Urinary bladder (tissue), 4 donors: ENCODE measurements around the gene ZFP3. TPM values are rescaled to one million over a fixed set of nuclear protein-coding genes. Genes with fewer than 3 reads are reported as not detected.
"Not testable (repeated sequence)": the region's sequence is repeated elsewhere in the genome, so short reads cannot be mapped to it uniquely, and the experiment has no call there.

Experiments used
- DNase-seq: peaks from one replicate; pipeline ENCODE4 v3.0.0-alpha.2; 2015; ENCODE audit errors: extremely low spot score
- H3K27ac ChIP-seq: one replicate; pipeline ENCODE4 v1.5.1; 2013; ENCODE audit warnings: low read depth, mild to moderate bottlenecking, moderate library complexity
- H3K36me3 ChIP-seq: one replicate; pipeline ENCODE4 v1.6.1; 2013; ENCODE audit warnings: mild to moderate bottlenecking, moderate library complexity; ENCODE audit not compliant: insufficient read depth
- H3K4me1 ChIP-seq: one replicate; pipeline ENCODE4 v1.6.1; 2013; ENCODE audit warnings: mild to moderate bottlenecking, moderate library complexity; ENCODE audit not compliant: insufficient read depth
- H3K4me3 ChIP-seq: one replicate; pipeline ENCODE4 v1.5.1; 2013; ENCODE audit warnings: low read depth, low read length
- WGBS: extraction: QIAGEN DNeasy Blood & Tissue Kit; methylation state at CpG from one replicate; pipeline ENCODE4 v1.1.7; 2013; 5-methylcytosine and 5-hydroxymethylcytosine counted together
- polyA plus RNA-seq: library from polyadenylated mRNA; stranded (reverse); fragments of 200-250 nt; gene quantifications from one replicate; pipeline ENCODE4 v1.2.3, GENCODE V29; 2013
- total RNA-seq: library from RNA; depleted of rRNA; stranded (reverse); fragments of >200 nt; gene quantifications from one replicate; pipeline ENCODE4 v1.2.3, GENCODE V29; 2014
- donor health status: healthy with polysubstance abuse.
- donor health status: healthy.

ZFP3 gene
- total and polyA plus RNA-seq, 2 donors, result 3.9 to 9.2 TPM

DNA sequence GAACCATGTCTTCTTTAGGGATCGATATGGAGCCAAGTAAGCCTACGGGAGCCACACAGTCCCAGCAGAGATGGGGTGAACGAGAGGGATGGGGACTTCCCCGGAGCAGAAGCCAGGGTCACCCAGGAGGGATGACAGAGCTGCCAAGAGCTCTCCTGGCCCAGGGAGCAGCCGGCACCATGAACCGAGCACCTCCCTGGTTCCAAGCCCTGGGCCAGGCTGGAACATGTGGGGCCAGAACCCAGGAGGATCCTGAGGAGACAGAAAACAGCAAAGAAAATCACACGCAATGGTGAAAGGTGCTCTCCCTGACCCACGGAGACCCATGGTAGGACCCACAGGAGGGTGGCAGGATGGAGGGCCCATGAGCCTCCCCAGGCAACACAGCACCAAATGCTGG is 55.7 kb downstream of the ZFP3 start:
- not testable (repeated sequence) for H3K36me3 ChIP-seq, H3K4me1 ChIP-seq, H3K4me3 ChIP-seq, DNase-seq, H3K27ac ChIP-seq
- 86% methylated on average over 8 of the region's 8 CpGs for WGBS

DNA sequence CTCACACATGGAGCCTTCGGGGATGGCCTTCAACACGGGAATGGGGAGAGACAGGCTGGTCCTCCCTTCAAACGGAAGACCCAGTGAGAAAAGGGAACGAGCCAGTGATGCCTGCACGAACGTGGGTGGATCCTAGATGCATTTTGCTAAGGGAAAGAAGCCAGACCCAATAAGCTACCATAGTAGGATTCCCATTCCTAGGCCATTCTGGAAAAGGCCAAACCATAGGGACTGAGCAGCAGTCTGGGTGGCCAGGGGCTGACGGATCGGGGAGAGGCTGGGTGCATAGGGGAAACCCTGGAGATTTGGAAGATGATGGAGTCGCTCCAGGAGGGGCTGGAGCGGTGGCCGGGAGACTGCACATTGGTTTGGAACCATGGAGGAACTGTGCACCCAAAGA is 56.3 kb downstream of the ZFP3 start:
- not testable (repeated sequence) for H3K27ac ChIP-seq, H3K4me1 ChIP-seq, DNase-seq, H3K4me3 ChIP-seq, H3K36me3 ChIP-seq
- 87% methylated on average over 11 of the region's 11 CpGs for whole genome bisulfite sequencing

DNA sequence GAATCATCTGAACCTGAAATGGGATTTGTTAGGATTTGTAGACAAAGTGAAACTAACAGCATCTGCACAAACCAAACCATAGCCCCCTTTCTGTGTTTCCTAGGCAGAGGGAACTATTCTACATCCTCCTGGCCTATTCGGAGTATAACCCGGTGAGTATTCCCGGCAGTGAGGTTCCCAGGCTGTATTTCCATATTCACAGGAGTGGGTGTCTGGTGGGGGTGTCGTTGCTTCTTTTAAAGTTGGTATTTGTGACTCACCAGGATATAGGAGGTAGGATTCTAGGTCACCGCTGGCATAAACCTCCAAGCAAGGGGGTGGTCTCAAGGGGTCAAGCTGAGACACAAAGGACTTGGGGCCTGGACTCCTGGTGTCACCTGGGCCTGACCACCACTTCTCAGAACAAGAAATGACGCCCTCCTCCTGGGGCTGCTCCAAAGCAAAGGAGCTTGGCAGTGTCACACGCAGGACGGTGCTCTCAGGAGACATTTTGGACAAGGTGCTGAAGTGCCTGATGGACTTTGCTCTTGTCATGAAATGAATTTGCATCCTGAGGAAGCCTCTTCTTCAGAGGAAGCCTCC is 57.0 kb downstream of the ZFP3 start:
- WGBS, result 78% methylated on average over 8 of the region's 8 CpGs
- not testable (repeated sequence) for H3K4me3 ChIP-seq, H3K36me3 ChIP-seq, H3K27ac ChIP-seq, DNase-seq, H3K4me1 ChIP-seq

DNA sequence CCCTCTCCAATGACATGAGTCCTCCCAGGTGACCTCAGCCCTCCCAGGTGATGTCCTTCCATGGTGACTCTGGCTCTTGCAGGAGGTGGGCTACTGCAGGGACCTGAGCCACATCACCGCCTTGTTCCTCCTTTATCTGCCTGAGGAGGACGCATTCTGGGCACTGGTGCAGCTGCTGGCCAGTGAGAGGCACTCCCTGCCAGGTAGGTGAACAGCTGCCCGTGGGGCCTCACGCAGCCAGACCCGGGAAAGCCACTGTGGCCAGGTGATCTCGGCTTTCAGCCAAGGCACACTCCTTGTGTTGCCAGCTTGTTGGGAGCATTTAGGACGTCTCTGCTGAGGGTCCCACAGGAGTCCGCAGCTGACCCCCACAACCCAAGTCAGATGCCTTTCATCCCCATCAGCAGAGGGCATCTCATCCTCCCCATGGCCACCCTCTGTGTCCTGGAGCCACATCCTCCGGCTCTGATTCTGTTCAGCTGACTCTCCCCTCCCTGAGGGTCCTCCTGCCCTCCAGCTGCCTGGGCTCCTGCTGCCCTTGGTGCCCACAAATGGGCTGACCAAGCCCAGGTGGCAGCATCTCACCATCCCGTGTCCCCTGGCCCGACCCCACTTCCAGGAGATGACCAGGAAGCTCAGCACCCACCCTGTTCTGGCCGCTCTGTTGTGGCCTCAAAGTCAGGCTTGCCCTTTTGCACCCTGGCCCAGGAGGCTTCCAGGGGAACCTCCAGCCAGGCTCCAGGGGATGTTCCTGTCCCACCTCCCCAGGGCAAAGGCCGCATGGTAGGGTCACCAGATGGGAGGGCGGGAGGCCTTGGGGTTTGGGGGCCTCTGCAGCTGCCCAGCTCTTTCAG is 57.7 kb downstream of the ZFP3 start:
- Histone ChIP-seq H3K36me3 (no peaks in the 10 kb centered on the region), H3K4me3 (no peak overlapping the region), H3K27ac (no peak overlapping the region), H3K4me1 (no peaks in the 10 kb centered on the region)
- WGBS, result 89% methylated on average over 14 of the region's 14 CpGs
- DNase-seq, result no peak

DNA sequence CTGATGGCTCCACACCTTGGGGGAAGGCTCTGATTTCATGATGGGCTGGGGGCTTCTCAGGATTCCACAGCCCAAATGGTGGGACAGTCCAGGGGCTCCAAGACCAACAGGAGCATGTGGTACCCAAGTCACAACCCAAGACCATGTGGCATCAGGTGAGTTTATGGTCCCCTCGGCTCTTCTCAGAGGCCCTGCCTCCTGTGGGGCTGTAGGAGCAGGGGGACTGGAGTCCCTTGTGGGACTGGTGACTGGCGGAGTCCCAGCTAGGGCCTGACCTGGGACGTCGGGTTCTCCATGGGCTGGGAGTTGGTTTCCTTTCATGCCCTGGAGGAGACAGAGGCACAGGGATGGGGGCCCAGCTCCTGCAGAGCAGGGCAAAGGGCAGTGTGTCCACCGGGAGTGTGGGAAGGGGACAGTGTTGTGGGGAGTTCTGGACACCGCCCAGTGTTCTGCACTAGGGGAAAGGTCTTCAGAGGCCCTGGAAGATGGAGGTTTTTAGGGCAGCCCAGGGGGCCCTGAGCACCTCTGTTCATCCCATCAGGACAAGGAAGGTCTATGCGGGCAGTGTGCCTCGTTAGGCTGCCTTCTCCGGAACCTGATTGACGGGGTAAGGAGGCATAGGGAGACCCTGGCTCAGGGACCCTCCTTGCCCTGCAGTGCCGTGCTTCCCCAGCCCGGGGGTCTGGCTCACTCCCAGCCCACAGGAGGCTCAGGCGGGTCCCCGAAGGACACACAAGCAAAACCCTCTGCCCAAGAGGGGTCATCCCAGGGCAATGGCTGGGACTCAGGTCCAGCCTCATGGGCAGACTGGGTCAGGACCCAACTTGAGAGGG is 58.5 kb downstream of the ZFP3 start:
- WGBS, result 83% methylated on average over 14 of the region's 14 CpGs

DNA sequence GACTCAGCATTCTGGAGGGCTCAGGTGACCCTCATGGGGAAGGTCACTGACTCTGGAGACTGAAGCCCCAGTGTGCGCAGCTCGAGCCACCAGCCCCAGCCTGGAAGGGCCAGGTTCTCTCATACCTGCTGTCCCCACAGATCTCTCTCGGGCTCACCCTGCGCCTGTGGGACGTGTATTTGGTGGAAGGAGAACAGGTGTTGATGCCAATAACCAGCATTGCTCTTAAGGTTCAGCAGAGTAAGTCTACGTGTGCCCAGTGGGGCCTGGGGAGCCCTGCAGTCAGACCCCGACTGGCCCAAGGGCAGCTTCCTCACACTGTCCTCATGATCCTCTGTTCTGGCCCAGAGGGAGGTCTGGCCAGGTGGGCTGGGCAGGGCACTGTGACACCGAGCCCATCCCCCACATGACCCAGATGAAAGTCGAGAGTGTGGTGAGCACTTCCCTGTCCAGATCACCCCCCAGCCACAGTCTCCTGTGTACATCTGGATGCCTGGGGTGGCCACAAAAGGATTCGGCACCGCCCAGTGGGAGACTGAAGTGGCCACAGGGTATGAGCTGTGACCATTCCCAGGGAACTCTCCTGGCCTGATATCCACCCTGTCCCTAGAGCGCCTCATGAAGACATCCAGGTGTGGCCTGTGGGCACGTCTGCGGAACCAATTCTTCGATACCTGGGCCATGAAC is 59.4 kb downstream of the ZFP3 start:
- H3K36me3 ChIP-seq, DNase-seq, H3K4me3 ChIP-seq, H3K4me1 ChIP-seq, H3K27ac ChIP-seq: not testable (repeated sequence)
- WGBS, result 86% methylated on average over 15 of the region's 15 CpGs

More for the DNA sequence above, 58.5 kb downstream of the ZFP3 start:
- DNase-seq, H3K4me1 ChIP-seq, H3K4me3 ChIP-seq, H3K36me3 ChIP-seq, H3K27ac ChIP-seq: not testable (repeated sequence)

DNA sequence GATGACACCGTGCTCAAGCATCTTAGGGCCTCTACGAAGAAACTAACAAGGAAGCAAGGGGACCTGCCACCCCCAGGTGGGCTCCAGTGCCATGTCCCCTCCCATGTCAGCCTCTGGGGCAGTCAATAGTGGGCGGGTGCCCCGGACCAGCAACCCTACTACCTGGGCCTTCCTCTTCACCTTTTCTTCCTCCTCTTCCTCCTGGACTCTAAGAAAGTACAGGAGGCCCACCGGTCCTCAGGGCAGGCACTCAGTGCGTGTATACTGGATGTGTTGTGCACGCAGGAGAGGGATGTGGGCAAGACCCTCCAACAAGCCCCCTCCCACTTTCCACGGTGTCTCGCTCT is 59.9 kb downstream of the ZFP3 start:
- H3K4me3 ChIP-seq, H3K27ac ChIP-seq, DNase-seq, H3K36me3 ChIP-seq, H3K4me1 ChIP-seq: not testable (repeated sequence)
- 92% methylated on average over 9 of the region's 9 CpGs for WGBS

DNA sequence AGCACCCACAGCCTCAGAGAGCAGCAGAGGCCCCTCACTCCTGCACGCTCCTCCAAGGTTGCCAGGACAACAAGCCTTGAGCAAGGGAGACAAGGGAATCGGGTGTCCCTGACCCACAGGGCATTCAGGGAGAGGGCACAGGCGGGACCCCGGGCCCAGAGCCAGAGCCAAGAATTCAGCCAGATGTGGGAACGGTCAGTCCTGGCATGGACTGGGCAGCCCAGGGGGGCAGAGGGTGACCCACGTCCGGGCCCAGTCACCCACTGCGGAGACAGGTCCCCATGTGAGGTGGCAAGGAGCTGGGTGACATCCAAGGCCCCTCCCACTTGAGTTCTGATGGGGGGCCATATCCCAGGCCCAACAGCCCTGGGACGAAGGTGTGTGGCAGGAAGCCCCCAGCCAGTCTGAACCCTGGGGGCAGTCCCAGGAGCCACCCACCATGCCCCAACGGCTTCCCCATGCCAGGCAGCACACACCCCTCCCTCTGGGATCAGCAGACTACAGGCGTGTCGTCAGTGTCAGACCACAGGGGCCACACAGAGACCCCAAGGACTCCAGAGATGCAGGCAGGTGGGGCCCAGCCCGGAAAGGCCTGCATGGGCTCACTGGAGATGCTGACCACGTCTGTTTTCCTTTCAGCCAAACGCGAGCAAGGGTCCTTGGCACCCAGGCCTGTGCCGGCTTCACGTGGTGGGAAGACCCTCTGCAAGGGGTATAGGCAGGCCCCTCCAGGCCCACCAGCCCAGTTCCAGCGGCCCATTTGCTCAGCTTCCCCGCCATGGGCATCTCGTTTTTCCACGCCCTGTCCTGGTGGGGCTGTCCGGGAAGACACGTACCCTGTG is 60.6 kb downstream of the ZFP3 start:
- Histone ChIP-seq H3K27ac (no peak overlapping the region), H3K36me3 (no peaks in the 10 kb centered on the region), H3K4me3 (no peak overlapping the region), H3K4me1 (no peaks in the 10 kb centered on the region)
- DNase-seq, result no peak
- WGBS, result 89% methylated on average over 24 of the region's 24 CpGs

DNA sequence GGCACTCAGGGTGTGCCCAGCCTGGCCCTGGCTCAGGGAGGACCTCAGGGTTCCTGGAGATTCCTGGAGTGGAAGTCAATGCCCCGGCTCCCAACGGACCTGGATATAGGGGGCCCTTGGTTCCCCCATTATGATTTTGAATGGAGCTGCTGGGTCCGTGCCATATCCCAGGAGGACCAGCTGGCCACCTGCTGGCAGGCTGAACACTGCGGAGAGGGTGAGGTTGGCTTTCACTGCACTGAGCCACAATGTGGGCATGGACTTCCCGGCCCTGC is 61.1 kb downstream of the ZFP3 start:
- DNase-seq, result no peak
- 91% methylated on average over 5 of the region's 5 CpGs for WGBS
- no peaks in the 10 kb centered on the region for H3K4me1 ChIP-seq
- H3K4me3 ChIP-seq, result no peak overlapping the region
- H3K36me3 ChIP-seq, result no peaks in the 10 kb centered on the region
- no peak overlapping the region for H3K27ac ChIP-seq

DNA sequence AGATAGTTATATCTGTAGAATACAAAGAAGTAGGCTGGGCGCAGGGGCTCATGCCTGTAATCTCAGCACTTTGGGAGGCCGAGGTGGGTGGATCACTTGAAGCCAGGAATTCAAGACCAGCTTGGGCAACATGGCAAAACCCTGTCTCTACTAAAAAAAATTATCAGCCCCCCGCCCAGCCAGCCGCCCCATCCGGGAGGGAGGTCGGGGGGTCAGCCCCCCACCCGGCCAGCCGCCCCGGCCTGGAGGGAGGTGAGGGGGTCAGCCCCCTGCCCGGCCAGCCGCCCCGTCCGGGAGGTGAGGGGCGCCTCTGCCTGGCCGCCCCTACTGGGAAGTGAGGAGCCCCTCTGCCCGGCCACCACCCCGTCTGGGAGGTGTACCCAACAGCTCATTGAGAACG is 64.6 kb downstream of the ZFP3 start:
- H3K4me1 ChIP-seq, H3K36me3 ChIP-seq, H3K27ac ChIP-seq, DNase-seq, H3K4me3 ChIP-seq: not testable (repeated sequence)
- 90% methylated on average over 15 of the region's 18 CpGs for WGBS
